KMS-11 (cell line): ENCODE measurements around the gene TAC4.
A peak's percentile ranks its signal among the peaks of the same experiment; 100 is the strongest.

ENCODE experiments used
- H2AFZ ChIP-seq: fragments of 200-600 bp; sonication (generic); 2 replicates; pipeline ENCODE4 v1.6.1; 2016; ENCODE audit warnings: antibody characterized with exemption, mixed run types, low read depth
- H3K27ac ChIP-seq: fragments of 200-600 bp; sonication (generic); 2 replicates; pipeline ENCODE4 v1.6.1; 2016; ENCODE audit warnings: mild to moderate bottlenecking, mixed run types
- H3K27me3 ChIP-seq: fragments of 200-600 bp; sonication (generic); 2 replicates; pipeline ENCODE4 v1.6.1; 2017; ENCODE audit warnings: mild to moderate bottlenecking, low read depth, mixed run types, moderate library complexity; ENCODE audit not compliant: insufficient read depth
- H3K36me3 ChIP-seq: fragments of 200-600 bp; sonication (generic); 2 replicates; pipeline ENCODE4 v1.6.1; 2017; ENCODE audit warnings: mild to moderate bottlenecking, mixed run types; ENCODE audit not compliant: insufficient read depth
- H3K4me1 ChIP-seq: fragments of 200-600 bp; sonication (generic); 2 replicates; pipeline ENCODE4 v1.6.1; 2016; ENCODE audit warnings: mild to moderate bottlenecking, low read depth, mixed run types; ENCODE audit not compliant: poor library complexity, severe bottlenecking
- H3K4me2 ChIP-seq: fragments of 200-600 bp; sonication (generic); 2 replicates; pipeline ENCODE4 v1.7.0; 2016; ENCODE audit warnings: mild to moderate bottlenecking, mixed run types
- H3K4me3 ChIP-seq: fragments of 200-600 bp; sonication (generic); IDR thresholded peaks from 2 replicates; pipeline ENCODE4 v1.6.1; 2017; ENCODE audit warnings: low read depth, low read length, mixed read lengths; ENCODE audit not compliant: insufficient read depth
- H3K79me2 ChIP-seq: fragments of 200-600 bp; sonication (generic); 2 replicates; pipeline ENCODE4 v1.6.1; 2016; ENCODE audit warnings: low read depth, mixed run types; ENCODE audit not compliant: insufficient read depth
- H3K9ac ChIP-seq: fragments of 200-600 bp; sonication (generic); 2 replicates; pipeline ENCODE4 v1.6.1; 2016; ENCODE audit warnings: mild to moderate bottlenecking, mixed run types
- H4K20me1 ChIP-seq: fragments of 200-600 bp; sonication (generic); 2 replicates; pipeline ENCODE4 v1.6.1; 2016; ENCODE audit warnings: mild to moderate bottlenecking, mixed run types; ENCODE audit not compliant: insufficient read depth
- CTCF ChIP-seq: fragments of 200-600 bp; sonication (generic); conservative IDR thresholded peaks from 2 replicates; pipeline ENCODE4 v1.6.1; 2017; ENCODE audit warnings: low read depth, mild to moderate bottlenecking, antibody characterized with exemption, low read length, moderate library complexity, mixed read lengths

Gene TAC4

GRCh38 chr17:49853470-49854015 is 5.7 kb upstream of the TAC4 start:
- Histone ChIP-seq H3K27ac (no peak overlapping the region), H3K79me2 (no peaks in the 10 kb centered on the region), H3K36me3 (no peaks in the 10 kb centered on the region), H4K20me1 (no peaks in the 10 kb centered on the region), H3K4me3 (no peak overlapping the region), H3K9ac (no peak overlapping the region), H3K27me3 (peaks cover 81% of the 10 kb centered on the region), H2AFZ (no peak overlapping the region), H3K4me2 (no peak overlapping the region), H3K4me1 (no peaks in the 10 kb centered on the region)
- no peak for TF ChIP-seq CTCF

- Histone ChIP-seq H3K27me3 (peaks cover 73% of the 10 kb centered on the region), H3K4me1 (no peaks in the 10 kb centered on the region), H4K20me1 (no peaks in the 10 kb centered on the region), H3K9ac (no peak overlapping the region; the same call in 1 of the 2 replicates), H3K79me2 (no peaks in the 10 kb centered on the region), H3K4me2 (peak overlapping the region; percentile 69), H2AFZ (peak overlapping the region; percentile 68), H3K27ac (no peak overlapping the region), H3K36me3 (no peaks in the 10 kb centered on the region), H3K4me3 (no peak overlapping the region)
- peak; percentile 55 for TF ChIP-seq CTCF
Measured at GRCh38 chr17:49851387-49852291, 3.8 kb upstream of the TAC4 start.

- H3K4me1 ChIP-seq = no peaks in the 10 kb centered on the region
- H2AFZ ChIP-seq = peak overlapping the region; percentile 68; the same call in 1 of the 2 replicates
- H3K4me3 ChIP-seq = no peak overlapping the region
- peak overlapping the region; percentile 69; the same call in 1 of the 2 replicates for H3K4me2 ChIP-seq
- H3K36me3 ChIP-seq = no peaks in the 10 kb centered on the region
- H3K27ac ChIP-seq = no peak overlapping the region
- H3K9ac ChIP-seq = no peak overlapping the region
- peaks cover 65% of the 10 kb centered on the region for H3K27me3 ChIP-seq
- no peak for TF ChIP-seq CTCF
- no peaks in the 10 kb centered on the region for H4K20me1 ChIP-seq
- no peaks in the 10 kb centered on the region for H3K79me2 ChIP-seq
Measured at GRCh38 chr17:49850772-49851386, 3.0 kb upstream of the TAC4 start.

- no peak overlapping the region for H3K4me3 ChIP-seq
Measured at GRCh38 chr17:49850218-49850610, 2.3 kb upstream of the TAC4 start.

More at GRCh38 chr17:49850218-49850610, 2.3 kb upstream of the TAC4 start:
- peaks cover 61% of the 10 kb centered on the region for H3K27me3 ChIP-seq
- H3K4me2 ChIP-seq = no peak overlapping the region
- no peaks in the 10 kb centered on the region for H3K79me2 ChIP-seq
- H3K9ac ChIP-seq = no peak overlapping the region
- H4K20me1 ChIP-seq = no peaks in the 10 kb centered on the region
- H2AFZ ChIP-seq = no peak overlapping the region
- no peaks in the 10 kb centered on the region for H3K36me3 ChIP-seq
- H3K27ac ChIP-seq = no peak overlapping the region
- no peaks in the 10 kb centered on the region for H3K4me1 ChIP-seq
- no peak for TF ChIP-seq CTCF
